GM13976 (cell line): ENCODE data around the gene DESI2.
"Not testable (repeated sequence)": the region's sequence is repeated elsewhere in the genome, so short reads cannot be mapped to it uniquely, and the experiment has no call there.

ENCODE experiments used
- DNase-seq: peaks from one replicate; pipeline ENCODE4 v3.0.0; 2012; ENCODE audit warnings: low spot score
- in situ Hi-C: fragments of 300-500 bp; cut with MboI; formaldehyde crosslinking; loops from one replicate; pipeline ENCODE4 v1.12.0; 2022; ENCODE audit warnings: low sequenced_read_pairs, mixed read lengths, inconsistent platforms; ENCODE audit not compliant: unreplicated experiment
- TF ChIP-seq, protein P1 (sequence below): IDR thresholded peaks from 2 replicates; pipeline ENCODE4 v1.5.1; 2012; ENCODE audit warnings: borderline replicate concordance, mild to moderate bottlenecking; ENCODE audit not compliant: insufficient read depth; ENCODE audit errors: extremely low read depth, missing control alignments, control extremely low read depth

DESI2 gene

DNA sequence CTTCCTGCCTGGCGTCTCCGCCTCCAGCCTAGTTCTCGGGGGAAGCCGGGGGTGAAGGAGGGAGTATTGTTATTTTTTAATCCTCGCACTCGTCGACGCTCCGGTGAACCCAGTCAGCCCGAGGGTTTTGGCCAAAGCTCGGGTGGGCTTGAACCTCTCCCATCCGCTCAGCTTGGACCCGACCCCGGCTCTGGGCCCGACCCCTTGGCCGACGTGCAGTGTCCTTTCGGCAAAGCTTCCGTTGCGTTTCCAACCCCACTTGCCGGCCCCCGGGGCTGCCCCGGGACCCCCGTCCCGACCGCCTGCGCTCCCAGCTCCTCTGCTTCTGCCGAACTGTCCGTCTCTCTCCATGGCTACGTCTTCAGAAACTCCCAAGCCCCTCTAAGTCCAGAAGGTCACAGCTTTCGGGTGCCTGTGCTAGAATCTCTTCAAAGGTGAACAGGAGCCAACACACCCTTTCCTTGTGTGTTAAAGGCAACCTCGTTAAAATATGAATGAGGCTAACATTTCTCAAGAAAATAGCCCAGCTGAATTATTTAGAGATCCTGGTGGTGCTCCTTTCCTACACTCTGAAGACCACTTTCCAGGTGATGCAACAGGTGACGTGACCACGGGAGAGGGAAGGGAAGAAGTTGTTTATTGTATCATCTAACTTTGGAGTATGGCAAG is 647 bp downstream of the DESI2 start:
- in situ Hi-C loops: no loop called here
- no peak for DNase-seq

DNA sequence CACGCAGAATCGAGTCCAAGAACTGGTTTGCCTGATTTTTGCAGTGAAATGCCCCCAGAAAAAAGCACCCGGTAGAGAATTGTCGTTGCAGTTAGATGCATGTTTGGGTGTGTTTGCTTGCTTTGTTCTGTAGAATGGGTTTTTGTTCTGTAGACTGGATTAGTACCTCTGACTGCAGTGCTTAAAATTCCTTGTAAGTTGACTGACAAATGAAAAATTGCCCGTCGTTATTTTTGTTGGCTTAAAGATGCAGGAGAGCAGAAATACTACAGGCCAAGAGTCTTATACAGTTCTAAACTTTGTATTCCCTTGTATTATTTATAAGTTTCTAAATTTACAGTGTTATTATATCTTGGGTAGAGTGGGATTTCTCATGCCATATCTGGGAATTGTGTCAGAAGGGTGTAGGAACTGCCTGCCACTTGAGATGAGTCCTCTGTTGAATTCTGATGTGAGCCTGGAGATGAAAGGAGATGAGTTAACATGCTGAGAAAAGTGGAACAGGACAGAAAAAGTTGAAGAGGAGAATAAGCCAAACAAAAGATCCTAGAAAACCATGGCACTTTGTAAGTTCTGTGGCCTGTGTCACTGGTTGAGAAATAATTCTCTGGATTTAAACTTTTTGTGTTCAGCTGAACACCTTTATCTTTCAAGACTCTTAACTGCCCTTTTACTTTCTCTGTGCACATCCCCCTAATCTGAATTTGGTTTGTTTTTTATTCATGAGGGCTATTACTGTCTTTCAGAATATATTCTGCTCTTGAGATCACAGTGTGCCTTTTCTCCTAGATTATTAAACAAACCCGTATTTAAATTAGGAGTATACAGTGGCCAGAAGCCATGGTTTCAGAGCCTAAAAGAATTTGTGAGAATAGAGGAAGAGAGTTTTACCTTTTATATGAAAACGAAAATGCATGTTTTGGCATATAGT is 1.4 kb downstream of the DESI2 start:
- in situ Hi-C loops: no loop called here
- DNase-seq: no peak
- TF ChIP-seq, protein P1, sequence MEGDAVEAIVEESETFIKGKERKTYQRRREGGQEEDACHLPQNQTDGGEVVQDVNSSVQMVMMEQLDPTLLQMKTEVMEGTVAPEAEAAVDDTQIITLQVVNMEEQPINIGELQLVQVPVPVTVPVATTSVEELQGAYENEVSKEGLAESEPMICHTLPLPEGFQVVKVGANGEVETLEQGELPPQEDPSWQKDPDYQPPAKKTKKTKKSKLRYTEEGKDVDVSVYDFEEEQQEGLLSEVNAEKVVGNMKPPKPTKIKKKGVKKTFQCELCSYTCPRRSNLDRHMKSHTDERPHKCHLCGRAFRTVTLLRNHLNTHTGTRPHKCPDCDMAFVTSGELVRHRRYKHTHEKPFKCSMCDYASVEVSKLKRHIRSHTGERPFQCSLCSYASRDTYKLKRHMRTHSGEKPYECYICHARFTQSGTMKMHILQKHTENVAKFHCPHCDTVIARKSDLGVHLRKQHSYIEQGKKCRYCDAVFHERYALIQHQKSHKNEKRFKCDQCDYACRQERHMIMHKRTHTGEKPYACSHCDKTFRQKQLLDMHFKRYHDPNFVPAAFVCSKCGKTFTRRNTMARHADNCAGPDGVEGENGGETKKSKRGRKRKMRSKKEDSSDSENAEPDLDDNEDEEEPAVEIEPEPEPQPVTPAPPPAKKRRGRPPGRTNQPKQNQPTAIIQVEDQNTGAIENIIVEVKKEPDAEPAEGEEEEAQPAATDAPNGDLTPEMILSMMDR: no peak

More for the DNA sequence above, 647 bp downstream of the DESI2 start:
- TF ChIP-seq, protein P1: no peak

DNA sequence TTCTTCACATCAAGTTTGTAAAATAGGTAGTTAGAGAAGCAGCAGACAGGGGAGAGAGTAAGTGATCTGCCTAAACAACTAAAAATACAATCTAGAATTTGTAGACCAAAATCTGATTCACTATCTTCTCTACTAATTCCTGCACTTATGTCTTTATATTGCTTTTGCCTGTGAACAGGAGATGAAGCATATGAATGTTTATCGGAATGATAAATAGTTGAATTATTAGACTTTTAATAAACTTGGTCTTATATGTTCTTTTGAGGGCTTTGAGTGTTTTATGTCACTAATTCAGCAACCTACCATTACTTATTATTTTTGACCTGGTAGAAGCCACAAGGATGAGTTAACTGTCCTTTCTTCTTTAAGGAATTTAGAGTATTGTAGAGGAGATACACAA is 2.3 kb downstream of the DESI2 start:
- in situ Hi-C loops: no loop called here
- TF ChIP-seq, protein P1: no peak
- no peak for DNase-seq

DNA sequence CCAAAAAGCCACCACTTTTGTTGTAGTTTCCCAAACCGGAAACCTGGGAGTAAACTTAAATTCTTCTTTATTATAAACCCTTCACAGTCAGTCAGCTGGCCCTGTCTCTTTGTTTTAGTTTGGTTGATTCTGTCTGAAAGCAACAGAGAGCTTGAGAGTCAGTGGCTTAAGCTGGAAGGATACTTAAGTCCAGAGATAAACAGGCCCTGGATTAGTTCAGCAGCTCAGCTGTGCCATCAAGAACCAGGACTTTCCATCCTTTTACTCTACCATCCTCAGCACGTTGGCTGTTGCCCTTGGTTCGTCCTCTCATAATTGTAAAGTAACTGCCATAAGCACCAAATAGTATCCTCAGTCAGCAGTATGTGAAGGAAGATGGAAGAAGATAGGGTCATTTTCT is 4.5 kb downstream of the DESI2 start:
- TF ChIP-seq, protein P1: no peak
- DNase-seq: no peak
- in situ Hi-C loops: no loop called here

DNA sequence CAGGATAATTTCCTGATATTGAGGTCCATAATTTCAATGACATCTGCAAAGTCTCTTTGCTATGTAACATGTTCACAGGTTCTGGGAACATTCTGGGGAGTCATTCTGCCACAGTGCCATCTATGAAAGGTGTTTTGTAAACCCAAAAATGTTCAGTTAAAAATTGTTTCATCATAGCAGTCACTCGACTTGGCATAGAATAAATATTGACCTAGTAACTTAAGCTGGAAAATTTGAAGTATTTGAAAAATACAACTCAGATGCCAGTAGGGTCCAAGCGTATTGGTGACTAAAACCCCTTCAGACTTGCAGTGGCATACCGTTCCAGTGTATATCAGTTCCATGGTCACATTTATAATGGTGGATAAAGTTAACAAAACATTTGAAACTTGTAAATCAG is 6.8 kb downstream of the DESI2 start:
- in situ Hi-C loops: no loop called here
- TF ChIP-seq, protein P1: no peak
- DNase-seq: no peak

DNA sequence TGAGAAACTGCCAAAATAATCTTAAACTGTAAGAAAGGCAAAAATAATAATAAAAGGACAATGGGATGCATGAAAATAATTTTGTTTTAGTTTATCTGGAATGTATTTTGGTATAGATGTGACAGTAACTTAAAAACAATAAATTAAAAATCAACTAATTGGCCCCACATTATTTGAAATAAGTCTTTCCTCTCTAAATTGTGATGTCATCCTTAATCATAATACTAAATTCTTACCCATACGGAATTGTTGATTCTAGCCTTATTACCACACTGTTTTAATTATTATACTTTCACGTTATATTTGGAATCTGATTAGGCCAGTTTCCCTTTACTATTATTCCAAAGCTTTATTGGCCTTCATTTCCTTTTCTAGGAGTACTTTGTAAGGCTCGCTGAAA is 7.7 kb downstream of the DESI2 start:
- TF ChIP-seq, protein P1: no peak
- DNase-seq: no peak
- in situ Hi-C loops: no loop called here

DNA sequence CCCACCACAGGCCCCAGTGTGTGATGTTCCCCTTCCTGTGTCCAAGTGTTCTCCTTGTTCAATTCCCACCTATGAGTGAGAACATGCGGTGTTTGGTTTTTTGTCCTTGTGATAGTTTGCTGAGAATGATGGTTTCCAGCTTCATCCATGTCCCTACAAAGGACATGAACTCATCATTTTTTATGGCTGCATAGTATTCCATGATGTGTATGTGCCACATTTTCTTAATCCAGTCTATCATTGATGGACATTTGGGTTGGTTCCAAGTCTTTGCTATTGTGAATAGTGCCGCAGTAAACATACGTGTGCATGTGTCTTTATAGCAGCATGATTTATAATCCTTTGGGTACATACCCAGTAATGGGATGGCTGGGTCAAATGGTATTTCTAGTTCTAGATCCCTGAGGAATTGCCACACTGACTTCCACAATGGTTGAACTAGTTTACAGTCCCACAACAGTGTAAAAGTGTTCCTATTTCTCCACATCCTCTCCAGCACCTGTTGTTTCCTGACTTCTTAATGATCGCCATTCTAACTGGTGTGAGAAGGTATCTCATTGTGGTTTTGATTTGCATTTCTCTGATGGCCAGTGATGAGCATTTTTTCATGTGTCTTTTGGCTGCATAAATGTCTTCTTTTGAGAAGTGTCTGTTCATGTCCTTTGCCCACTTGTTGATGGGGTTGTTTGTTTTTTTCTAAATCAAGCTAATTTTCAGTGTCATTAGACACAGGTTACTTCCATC is 8.8 kb downstream of the DESI2 start:
- in situ Hi-C loops, DNase-seq: not testable (repeated sequence)
